ENCODE measurements around the gene BAAT. TPM values are rescaled to one million over a fixed set of nuclear protein-coding genes. Genes with fewer than 3 reads are reported as not detected.
A peak's percentile ranks its signal among the peaks of the same experiment; 100 is the strongest.
"Not testable (repeated sequence)": the region's sequence is repeated elsewhere in the genome, so short reads cannot be mapped to it uniquely, and the experiment has no call there.

BAAT gene
- under 0.01 and 0.44 TPM in 2 replicates for total RNA-seq (2012; rRNA removed)

DNA sequence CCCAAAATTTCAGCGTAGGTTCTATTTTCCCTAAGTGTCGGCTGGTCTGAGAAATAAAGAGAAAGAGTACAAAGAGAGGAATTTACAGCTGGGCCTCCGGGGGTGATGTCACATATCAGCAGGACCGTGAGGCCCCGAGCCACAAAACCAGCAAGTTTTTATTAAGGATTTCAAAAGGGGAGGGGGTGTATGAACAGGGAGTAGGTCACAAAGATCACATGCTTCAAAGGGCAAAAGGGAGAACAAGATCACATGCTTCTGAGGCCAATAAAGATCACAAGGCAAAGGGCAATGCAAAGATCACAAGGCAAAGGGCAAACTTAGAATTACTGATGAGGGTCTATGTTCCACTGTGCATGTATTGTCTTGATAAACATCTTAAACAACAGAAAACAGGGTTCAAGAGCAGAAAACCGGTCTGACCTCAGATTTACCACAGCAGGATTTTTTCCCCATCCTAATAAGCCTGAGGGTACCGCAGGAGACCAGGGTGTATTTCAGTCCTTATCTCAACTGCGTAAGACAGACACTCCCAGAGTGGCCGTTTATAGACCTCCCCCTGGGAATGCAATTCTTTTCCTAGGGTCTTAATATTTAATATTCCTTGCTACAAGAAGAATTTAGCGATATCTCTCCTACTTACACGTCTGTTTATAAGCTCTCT is at the start of gene BAAT:
BAAT (minus strand) TSS at position 134 of the 664 bp plus-strand sequence. CDS start 13,602 bp downstream, outside the sequence.
- H3K36me3 ChIP-seq (ENCODE audit: insufficient read depth, low read length); H3K27me3 ChIP-seq (ENCODE audit: control insufficient read depth, insufficient read depth, low read length); H3K4me2 ChIP-seq (ENCODE audit: low read length); H3K4me1 ChIP-seq (ENCODE audit: control insufficient read depth, insufficient read depth, low read length); H3K9me3 ChIP-seq (replicated peaks; ENCODE audit: low read length); H3K4me3 ChIP-seq (ENCODE audit: low read length); H3K9ac ChIP-seq (ENCODE audit: low read depth, low read length): not testable (repeated sequence)

DNA sequence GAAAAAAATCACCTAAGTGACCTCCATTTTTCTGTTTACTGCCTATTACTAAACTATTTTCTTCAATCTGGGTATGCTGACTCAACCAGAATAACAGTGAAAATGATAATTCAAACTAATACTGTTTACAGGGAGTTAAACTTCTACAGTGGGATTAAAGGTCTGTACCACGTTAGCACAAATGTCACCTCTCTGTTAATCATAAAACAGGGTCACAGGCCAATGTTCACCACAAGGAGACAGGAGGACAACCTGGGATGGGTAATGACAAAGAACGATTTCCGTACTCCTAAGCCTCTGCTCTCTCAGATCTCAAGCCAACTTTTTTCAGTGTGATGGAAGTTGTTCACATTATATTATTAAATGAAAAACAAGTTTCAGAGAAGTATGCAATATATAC is 48.4 kb upstream of the BAAT start:
- Histone ChIP-seq H3K4me1 (ENCODE audit: control insufficient read depth, insufficient read depth, low read length) (no peaks in the 10 kb centered on the region), H3K27me3 (ENCODE audit: control insufficient read depth, insufficient read depth, low read length) (peaks cover 22% of the 10 kb centered on the region), H3K9ac (ENCODE audit: low read depth, low read length) (no peak overlapping the region), H3K4me3 (ENCODE audit: low read length) (no peak overlapping the region), H3K36me3 (ENCODE audit: insufficient read depth, low read length) (no peaks in the 10 kb centered on the region), H3K4me2 (ENCODE audit: low read length) (no peak overlapping the region), H3K9me3 (replicated peaks; ENCODE audit: low read length) (no peaks in the 10 kb centered on the region)

DNA sequence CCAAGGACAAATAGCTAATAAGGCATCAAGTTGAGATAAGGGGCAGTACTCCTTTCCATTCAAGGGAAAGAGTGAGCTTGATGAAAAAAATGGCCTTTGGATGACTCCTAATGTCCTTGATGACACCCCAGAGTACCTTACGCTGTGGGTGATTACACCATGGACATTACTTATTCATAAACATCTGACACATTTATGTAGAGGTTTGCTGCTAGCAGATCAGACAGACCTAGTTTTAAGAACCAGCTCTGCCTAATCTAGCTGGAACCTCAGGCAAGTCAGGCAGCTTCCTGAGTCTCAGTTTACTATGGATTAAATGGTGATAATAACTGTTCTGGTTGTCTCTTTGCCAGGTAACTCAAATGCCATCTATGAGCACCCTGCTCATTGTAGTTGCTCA is 47.9 kb upstream of the BAAT start:
- Histone ChIP-seq H3K27me3 (ENCODE audit: control insufficient read depth, insufficient read depth, low read length) (peaks cover 23% of the 10 kb centered on the region), H3K4me2 (ENCODE audit: low read length) (no peak overlapping the region), H3K4me1 (ENCODE audit: control insufficient read depth, insufficient read depth, low read length) (no peaks in the 10 kb centered on the region), H3K36me3 (ENCODE audit: insufficient read depth, low read length) (no peaks in the 10 kb centered on the region), H3K9me3 (replicated peaks; ENCODE audit: low read length) (no peaks in the 10 kb centered on the region), H3K9ac (ENCODE audit: low read depth, low read length) (no peak overlapping the region), H3K4me3 (ENCODE audit: low read length) (no peak overlapping the region)

DNA sequence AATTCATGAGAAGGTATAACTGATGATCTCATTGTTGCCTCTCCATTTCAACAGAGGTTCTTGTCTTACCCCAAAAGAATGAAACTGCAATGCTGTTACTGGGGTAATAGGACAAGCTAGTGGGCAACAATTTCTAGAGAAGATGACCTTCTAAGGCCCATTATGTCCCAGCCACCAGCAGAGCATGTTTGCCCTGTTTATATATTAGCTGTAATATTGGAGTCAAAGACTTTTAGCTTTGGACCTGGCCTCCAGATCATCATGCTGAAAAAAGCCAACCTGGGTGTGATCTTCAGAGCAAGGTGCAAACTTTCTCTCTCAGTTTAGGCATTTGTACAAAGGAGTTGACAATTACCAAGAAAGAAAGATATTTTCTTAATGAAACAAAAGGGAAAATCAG is 47.4 kb upstream of the BAAT start:
- Histone ChIP-seq H3K9ac (ENCODE audit: low read depth, low read length) (no peak overlapping the region), H3K4me3 (ENCODE audit: low read length) (no peak overlapping the region), H3K36me3 (ENCODE audit: insufficient read depth, low read length) (no peaks in the 10 kb centered on the region), H3K27me3 (ENCODE audit: control insufficient read depth, insufficient read depth, low read length) (peaks cover 26% of the 10 kb centered on the region), H3K4me2 (ENCODE audit: low read length) (no peak overlapping the region), H3K9me3 (replicated peaks; ENCODE audit: low read length) (no peaks in the 10 kb centered on the region), H3K4me1 (ENCODE audit: control insufficient read depth, insufficient read depth, low read length) (no peaks in the 10 kb centered on the region)

DNA sequence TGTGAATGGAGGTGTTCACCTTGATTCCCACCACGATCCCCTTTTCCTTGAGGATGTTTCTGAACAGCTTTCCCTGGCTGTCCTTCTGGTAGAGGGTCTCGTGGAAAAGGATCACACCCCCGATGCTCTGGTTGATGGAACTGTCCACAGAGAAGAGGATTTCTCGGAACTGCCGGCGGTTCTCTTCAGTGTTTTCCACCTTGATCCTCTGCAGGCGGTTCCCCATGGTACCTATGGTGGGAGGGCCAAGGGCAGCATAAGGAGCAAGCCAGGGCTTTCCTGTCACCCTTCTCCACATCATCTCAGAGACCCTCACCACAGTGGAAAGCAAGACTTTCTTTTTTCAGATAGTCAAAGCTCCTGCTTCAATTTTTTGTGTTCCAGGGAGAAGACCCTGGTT is 44.9 kb upstream of the BAAT start:
- H3K36me3 ChIP-seq (ENCODE audit: insufficient read depth, low read length) = no peaks in the 10 kb centered on the region
- H3K9me3 ChIP-seq (replicated peaks; ENCODE audit: low read length) = no peaks in the 10 kb centered on the region
- H3K4me2 ChIP-seq (ENCODE audit: low read length) = no peak overlapping the region
- peaks cover 14% of the 10 kb centered on the region for H3K27me3 ChIP-seq (ENCODE audit: control insufficient read depth, insufficient read depth, low read length)
- H3K4me1 ChIP-seq (ENCODE audit: control insufficient read depth, insufficient read depth, low read length) = no peaks in the 10 kb centered on the region
- no peak overlapping the region for H3K9ac ChIP-seq (ENCODE audit: low read depth, low read length)
- no peak overlapping the region for H3K4me3 ChIP-seq (ENCODE audit: low read length)

DNA sequence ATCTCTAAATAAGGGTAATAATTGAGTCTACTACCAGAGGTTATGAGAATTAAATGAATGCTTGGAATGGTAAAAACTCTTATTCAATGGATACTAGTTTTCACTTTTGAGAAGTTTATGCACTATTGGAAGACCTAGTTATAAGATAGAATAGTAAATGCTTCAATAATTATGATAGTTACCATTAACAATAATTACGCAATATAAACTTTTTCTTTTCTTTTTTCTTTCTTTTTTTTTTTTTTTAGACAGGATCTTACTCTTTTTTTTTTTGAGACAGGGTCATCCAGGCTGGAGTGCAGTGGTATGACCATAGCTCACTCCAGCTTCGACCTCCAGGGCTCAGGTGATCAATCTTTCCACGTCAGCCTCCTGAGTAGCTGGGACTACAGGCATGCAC is 44.1 kb upstream of the BAAT start:
- H3K4me1 ChIP-seq (ENCODE audit: control insufficient read depth, insufficient read depth, low read length) = no peaks in the 10 kb centered on the region
- H3K9me3 ChIP-seq (replicated peaks; ENCODE audit: low read length) = no peaks in the 10 kb centered on the region
- H3K36me3 ChIP-seq (ENCODE audit: insufficient read depth, low read length) = no peaks in the 10 kb centered on the region
- no peak overlapping the region for H3K9ac ChIP-seq (ENCODE audit: low read depth, low read length)
- H3K4me2 ChIP-seq (ENCODE audit: low read length) = no peak overlapping the region
- no peak overlapping the region for H3K4me3 ChIP-seq (ENCODE audit: low read length)
- peaks cover 14% of the 10 kb centered on the region for H3K27me3 ChIP-seq (ENCODE audit: control insufficient read depth, insufficient read depth, low read length)

DNA sequence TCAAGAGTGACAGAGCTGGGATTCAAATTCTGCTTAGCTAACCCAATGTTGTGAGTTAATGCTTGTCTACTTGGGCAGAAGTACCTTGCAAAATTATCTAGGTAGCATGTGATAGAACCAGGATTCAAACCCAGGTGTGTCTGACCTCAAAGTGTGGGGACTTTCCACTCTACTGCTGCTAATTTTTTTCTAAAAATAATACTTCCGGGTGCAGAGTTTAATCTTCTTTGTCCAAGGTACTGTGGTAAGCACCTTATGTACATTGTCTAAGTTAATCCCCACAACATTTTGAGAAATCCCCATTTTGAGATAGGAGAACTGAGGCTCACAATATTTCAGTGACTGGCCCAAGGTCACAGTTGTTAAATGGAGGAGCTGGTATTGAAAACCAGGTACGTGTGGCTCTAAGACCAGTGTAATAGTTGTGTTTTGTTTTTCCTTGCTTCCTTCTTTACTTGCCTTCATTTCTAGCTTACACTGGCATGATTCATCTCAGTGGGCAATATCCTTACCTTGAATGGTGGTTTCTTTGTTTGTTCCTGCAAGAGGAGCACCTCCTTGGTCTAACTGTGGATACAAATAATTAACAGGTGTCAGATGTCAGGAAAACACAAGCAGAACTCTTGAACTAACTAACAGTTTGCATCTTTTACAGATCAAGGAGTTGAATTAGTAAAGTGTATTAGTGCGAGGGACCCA is 43.3 kb upstream of the BAAT start:
- no peaks in the 10 kb centered on the region for H3K9me3 ChIP-seq (replicated peaks; ENCODE audit: low read length)
- H3K36me3 ChIP-seq (ENCODE audit: insufficient read depth, low read length) = no peaks in the 10 kb centered on the region
- H3K4me3 ChIP-seq (ENCODE audit: low read length) = no peak overlapping the region
- no peaks in the 10 kb centered on the region for H3K4me1 ChIP-seq (ENCODE audit: control insufficient read depth, insufficient read depth, low read length)
- H3K4me2 ChIP-seq (ENCODE audit: low read length) = no peak overlapping the region
- H3K9ac ChIP-seq (ENCODE audit: low read depth, low read length) = no peak overlapping the region
- H3K27me3 ChIP-seq (ENCODE audit: control insufficient read depth, insufficient read depth, low read length) = peaks cover 14% of the 10 kb centered on the region

DNA sequence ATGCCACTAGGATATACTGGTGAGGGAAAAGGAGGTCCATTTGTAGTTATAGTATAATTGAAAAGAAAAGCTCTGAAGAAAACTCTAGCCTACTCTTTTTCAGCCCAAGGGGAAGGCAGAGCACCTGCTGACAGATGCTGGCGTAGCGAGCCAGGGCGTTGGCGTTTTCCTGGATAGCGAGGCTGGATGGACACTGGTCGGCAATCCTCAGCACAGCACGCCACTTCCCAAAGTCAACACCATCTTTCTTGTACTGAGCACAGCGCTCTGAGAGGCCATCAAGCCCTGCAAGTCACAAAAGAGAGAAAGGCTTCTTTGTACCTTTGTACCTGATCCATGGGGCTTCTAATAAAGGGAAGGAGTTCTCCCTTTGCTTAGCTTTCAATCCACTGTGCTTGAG is 42.6 kb upstream of the BAAT start:
- H3K27me3 ChIP-seq (ENCODE audit: control insufficient read depth, insufficient read depth, low read length) = peaks cover 14% of the 10 kb centered on the region
- H3K9me3 ChIP-seq (replicated peaks; ENCODE audit: low read length) = no peaks in the 10 kb centered on the region
- H3K9ac ChIP-seq (ENCODE audit: low read depth, low read length) = no peak overlapping the region
- H3K4me3 ChIP-seq (ENCODE audit: low read length) = no peak overlapping the region
- no peak overlapping the region for H3K4me2 ChIP-seq (ENCODE audit: low read length)
- H3K4me1 ChIP-seq (ENCODE audit: control insufficient read depth, insufficient read depth, low read length) = no peaks in the 10 kb centered on the region
- no peaks in the 10 kb centered on the region for H3K36me3 ChIP-seq (ENCODE audit: insufficient read depth, low read length)

DNA sequence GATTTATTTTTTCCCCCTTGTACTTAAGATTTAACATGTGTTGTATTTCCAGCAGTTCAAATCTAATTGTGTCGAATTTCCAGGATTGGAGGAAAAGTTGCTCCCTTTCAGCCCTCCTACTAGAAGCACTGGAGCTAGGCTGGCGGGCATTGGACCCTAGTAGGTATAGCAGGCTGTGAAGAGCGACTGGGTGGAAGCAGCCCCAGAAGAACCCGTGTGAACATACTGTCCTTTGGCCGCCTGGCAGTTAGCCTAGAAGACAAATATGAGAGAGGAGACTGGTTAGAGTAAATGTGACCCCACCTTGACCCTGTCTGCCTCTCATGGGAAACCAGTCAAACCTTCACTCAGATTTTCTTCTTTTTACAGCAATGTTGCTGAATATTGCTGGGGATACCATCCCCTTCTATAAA is 36.9 kb upstream of the BAAT start:
- no peak overlapping the region for H3K9ac ChIP-seq (ENCODE audit: low read depth, low read length)

DNA sequence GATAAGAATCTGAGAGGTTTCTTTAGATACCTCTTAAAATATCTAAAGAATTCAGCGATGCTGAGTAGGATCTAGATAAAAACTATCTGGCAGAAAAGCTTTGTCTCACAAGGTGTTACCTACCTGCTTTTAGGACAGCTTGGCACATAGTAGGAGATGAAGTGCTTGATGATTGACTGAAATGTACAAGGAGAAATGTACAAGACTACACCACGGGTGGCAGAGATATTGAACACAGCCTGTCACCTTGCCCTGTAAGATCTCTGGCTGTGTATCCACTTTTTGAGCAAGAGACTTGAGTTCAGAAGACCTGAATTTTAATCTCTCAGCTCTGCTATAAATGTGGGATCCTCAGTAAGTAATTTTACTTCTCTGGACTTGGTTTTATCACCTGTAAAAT is 35.1 kb upstream of the BAAT start:
- Histone ChIP-seq H3K9ac (ENCODE audit: low read depth, low read length) (no peak overlapping the region), H3K9me3 (replicated peaks; ENCODE audit: low read length) (no peaks in the 10 kb centered on the region), H3K4me1 (ENCODE audit: control insufficient read depth, insufficient read depth, low read length) (peaks cover 11% of the 10 kb centered on the region), H3K36me3 (ENCODE audit: insufficient read depth, low read length) (no peaks in the 10 kb centered on the region), H3K4me3 (ENCODE audit: low read length) (no peak overlapping the region), H3K4me2 (ENCODE audit: low read length) (no peak overlapping the region), H3K27me3 (ENCODE audit: control insufficient read depth, insufficient read depth, low read length) (no peaks in the 10 kb centered on the region)

More for the DNA sequence above, 36.9 kb upstream of the BAAT start:
- Histone ChIP-seq H3K4me3 (ENCODE audit: low read length) (no peak overlapping the region), H3K4me2 (ENCODE audit: low read length) (no peak overlapping the region), H3K4me1 (ENCODE audit: control insufficient read depth, insufficient read depth, low read length) (peaks cover 11% of the 10 kb centered on the region), H3K36me3 (ENCODE audit: insufficient read depth, low read length) (no peaks in the 10 kb centered on the region), H3K27me3 (ENCODE audit: control insufficient read depth, insufficient read depth, low read length) (no peaks in the 10 kb centered on the region), H3K9me3 (replicated peaks; ENCODE audit: low read length) (no peaks in the 10 kb centered on the region)

DNA sequence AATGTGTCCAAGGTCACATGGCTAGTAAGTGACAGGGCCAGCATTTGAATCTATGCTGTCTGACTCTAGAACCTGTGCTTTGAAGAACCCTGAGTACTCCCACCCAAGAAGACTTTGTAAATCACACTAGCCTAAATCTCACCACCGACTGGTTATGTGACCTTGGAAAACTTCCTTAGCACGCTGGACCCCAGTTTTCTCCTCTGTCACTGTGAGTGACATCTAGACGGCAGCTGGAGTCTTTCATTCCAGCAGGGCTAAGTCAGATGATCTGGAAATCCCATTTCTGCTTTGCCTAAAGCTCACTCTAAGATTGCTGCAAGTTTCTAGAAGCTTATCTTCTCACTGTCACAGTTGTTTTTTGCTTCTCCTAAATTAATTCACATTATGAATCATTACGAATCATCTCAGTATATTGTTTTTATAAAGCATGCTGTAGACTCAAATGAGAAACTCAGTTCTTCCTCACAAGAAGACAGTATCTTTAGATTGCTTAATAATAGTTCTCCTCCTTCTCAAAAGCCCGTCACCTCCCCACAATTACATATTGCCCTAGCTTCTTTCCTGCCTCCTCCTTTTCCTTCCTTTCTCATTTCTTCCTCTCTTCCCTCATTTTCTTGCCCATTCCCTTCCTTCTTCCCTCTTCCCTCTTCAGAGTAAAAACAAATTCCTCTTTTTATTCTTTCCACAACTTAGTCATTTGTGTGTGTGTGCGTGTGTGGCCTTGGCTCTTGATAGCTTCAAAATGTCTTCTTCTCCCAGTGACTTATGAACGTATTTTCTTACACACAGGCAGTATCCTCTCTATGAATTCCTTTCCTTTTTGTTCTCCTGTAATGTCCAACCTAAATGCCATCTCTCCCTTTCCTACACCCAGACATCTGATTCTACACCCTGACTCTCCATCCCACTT is 34.0 kb upstream of the BAAT start:
- H3K9ac ChIP-seq (ENCODE audit: low read depth, low read length) = no peak overlapping the region
- no peaks in the 10 kb centered on the region for H3K36me3 ChIP-seq (ENCODE audit: insufficient read depth, low read length)
- H3K9me3 ChIP-seq (replicated peaks; ENCODE audit: low read length) = no peaks in the 10 kb centered on the region
- H3K27me3 ChIP-seq (ENCODE audit: control insufficient read depth, insufficient read depth, low read length) = no peaks in the 10 kb centered on the region
- no peak overlapping the region for H3K4me3 ChIP-seq (ENCODE audit: low read length)
- H3K4me1 ChIP-seq (ENCODE audit: control insufficient read depth, insufficient read depth, low read length) = peaks cover 11% of the 10 kb centered on the region
- H3K4me2 ChIP-seq (ENCODE audit: low read length) = peak overlapping the region; percentile 29
